ENCODE data around the gene CFAP221. TPM values are rescaled to one million over a fixed set of nuclear protein-coding genes. Genes with fewer than 3 reads are reported as not detected.

CFAP221 gene
- polyA plus RNA-seq, 1 donor (not counting 4 experiments of a cell fraction or from before 2014, with no cell fraction given) = not detected

GRCh38 chr2:119692954-119693353 is 148.7 kb downstream of the CFAP221 start:
- H4K20me1 ChIP-seq (ENCODE audit: control insufficient read depth, extremely low read depth, insufficient read depth, low read length) = no peaks in the 10 kb centered on the region
- H3K9me3 ChIP-seq (ENCODE audit: control insufficient read depth, low read depth, low read length) = no peaks in the 10 kb centered on the region
- no peaks in the 10 kb centered on the region for H3K79me2 ChIP-seq (ENCODE audit: control insufficient read depth, insufficient read depth, low read length)
- H3K9me1 ChIP-seq (ENCODE audit: control insufficient read depth, extremely low read depth, insufficient read depth, low read length) = no peaks in the 10 kb centered on the region
- dilution Hi-C loops (cut with MboI; ENCODE audit: extremely low pct_ligation_motif_present, low sequenced_read_pairs) = no loop called here
- H3K27ac ChIP-seq (ENCODE audit: control insufficient read depth, insufficient read depth, low read length) = no peak overlapping the region
- TF ChIP-seq EZH2 (IDR thresholded peaks at IDR 0.05; ENCODE audit: low read length) = no peak
- no peak for TF ChIP-seq CTCF (optimal IDR thresholded peaks at IDR 0.05 in 1 of 3, IDR thresholded peaks at IDR 0.05 in 1 of 3, conservative IDR thresholded peaks at IDR 0.05 in 1 of 3; ENCODE audit: extremely low read depth in 1 of 3, insufficient read depth in 2 of 3, low read length in 3 of 3)
- no peak overlapping the region for H3K9ac ChIP-seq (ENCODE audit: control insufficient read depth, extremely low read depth, insufficient read depth, low read length)
- H3K4me1 ChIP-seq (ENCODE audit: control insufficient read depth, extremely low read depth, insufficient read depth, low read length) = no peaks in the 10 kb centered on the region
- peaks cover 0 to 3% of the 10 kb centered on the region in 2 experiments for H3K36me3 ChIP-seq (ENCODE audit: control insufficient read depth in 2 of 2, extremely low read depth in 1 of 2, insufficient read depth in 2 of 2, low read length in 2 of 2)
- H3K4me2 ChIP-seq (ENCODE audit: control insufficient read depth, extremely low read depth, insufficient read depth, low read depth, low read length) = no peak overlapping the region
- H2AFZ ChIP-seq (ENCODE audit: control insufficient read depth, low read length) = no peak overlapping the region
- no peak for FAIRE-seq
- no peaks in the 10 kb centered on the region for H3K27me3 ChIP-seq (ENCODE audit: control insufficient read depth, extremely low read depth, insufficient read depth, low read length)
- no peak overlapping the region for H3K4me3 ChIP-seq (ENCODE audit: control insufficient read depth in 2 of 3, extremely low read depth in 1 of 3, insufficient read depth in 2 of 3, low read depth in 1 of 3, low read length in 3 of 3)
- no peak for DNase-seq (ENCODE audit: low read depth, low spot score)

- H3K27me3 ChIP-seq (ENCODE audit: control insufficient read depth, extremely low read depth, insufficient read depth, low read length) = no peaks in the 10 kb centered on the region
- no peak overlapping the region for H2AFZ ChIP-seq (ENCODE audit: control insufficient read depth, low read length)
- H3K27ac ChIP-seq (ENCODE audit: control insufficient read depth, insufficient read depth, low read length) = no peak overlapping the region
- no peak overlapping the region for H3K4me3 ChIP-seq (ENCODE audit: control insufficient read depth in 2 of 3, extremely low read depth in 1 of 3, insufficient read depth in 2 of 3, low read depth in 1 of 3, low read length in 3 of 3)
- no peak for DNase-seq (ENCODE audit: low read depth, low spot score)
- no peaks in the 10 kb centered on the region for H3K4me1 ChIP-seq (ENCODE audit: control insufficient read depth, extremely low read depth, insufficient read depth, low read length)
- peaks cover 0 to under 1% of the 10 kb centered on the region in 2 experiments for H3K36me3 ChIP-seq (ENCODE audit: control insufficient read depth in 2 of 2, extremely low read depth in 1 of 2, insufficient read depth in 2 of 2, low read length in 2 of 2)
- H3K4me2 ChIP-seq (ENCODE audit: control insufficient read depth, extremely low read depth, insufficient read depth, low read depth, low read length) = no peak overlapping the region
- TF ChIP-seq EZH2 (IDR thresholded peaks at IDR 0.05; ENCODE audit: low read length) = no peak
- TF ChIP-seq CTCF (optimal IDR thresholded peaks at IDR 0.05 in 1 of 3, IDR thresholded peaks at IDR 0.05 in 1 of 3, conservative IDR thresholded peaks at IDR 0.05 in 1 of 3; ENCODE audit: extremely low read depth in 1 of 3, insufficient read depth in 2 of 3, low read length in 3 of 3) = no peak
- H3K9me1 ChIP-seq (ENCODE audit: control insufficient read depth, extremely low read depth, insufficient read depth, low read length) = no peaks in the 10 kb centered on the region
- no peaks in the 10 kb centered on the region for H3K79me2 ChIP-seq (ENCODE audit: control insufficient read depth, insufficient read depth, low read length)
- H3K9me3 ChIP-seq (ENCODE audit: control insufficient read depth, low read depth, low read length) = no peaks in the 10 kb centered on the region
- H4K20me1 ChIP-seq (ENCODE audit: control insufficient read depth, extremely low read depth, insufficient read depth, low read length) = no peaks in the 10 kb centered on the region
- dilution Hi-C loops (cut with MboI; ENCODE audit: extremely low pct_ligation_motif_present, low sequenced_read_pairs) = no loop called here
- H3K9ac ChIP-seq (ENCODE audit: control insufficient read depth, extremely low read depth, insufficient read depth, low read length) = no peak overlapping the region
- FAIRE-seq = no peak
Measured at GRCh38 chr2:119693567-119693966, 149.3 kb downstream of the CFAP221 start.

Data from keratinocyte (primary cell).